HepG2 (cell line): ENCODE data around the gene RASSF7. TPM values are rescaled to one million over a fixed set of nuclear protein-coding genes. Genes with fewer than 3 reads are reported as not detected.

Source experiments
- BCL3 ChIP-seq: sonication (generic); formaldehyde crosslinking; IDR thresholded peaks from 2 replicates; pipeline ENCODE4 v1.5.1; 2020; ENCODE audit warnings: mild to moderate bottlenecking, missing genetic modification reagents, moderate library complexity
- CREB3 ChIP-seq: sonication (generic); formaldehyde crosslinking; IDR thresholded peaks from 2 replicates; pipeline ENCODE4 v1.5.0; 2020; ENCODE audit warnings: missing genetic modification reagents
- ESRRA ChIP-seq: sonication (generic); formaldehyde crosslinking; IDR thresholded peaks from 2 replicates; pipeline ENCODE4 v1.5.1; 2020; ENCODE audit warnings: mild to moderate bottlenecking, low read depth, missing genetic modification reagents
- HIVEP1 ChIP-seq: sonication (generic); formaldehyde crosslinking; IDR thresholded peaks from 2 replicates; pipeline ENCODE4 v1.4.0; 2020; ENCODE audit warnings: mild to moderate bottlenecking, missing genetic modification reagents
- KDM1A ChIP-seq: IDR thresholded peaks from 2 replicates; pipeline ENCODE4 v1.6.1; 2016; ENCODE audit warnings: missing compliant biosample characterization
- MATR3 ChIP-seq: sonication (generic); formaldehyde crosslinking; IDR thresholded peaks from 2 replicates; pipeline ENCODE4 v1.4.0; 2020; ENCODE audit warnings: missing genetic modification reagents
- MXI1 ChIP-seq: IDR thresholded peaks from 3 replicates; pipeline ENCODE4 v1.6.1; 2012; ENCODE audit warnings: low read depth, low read length, inconsistent platforms, borderline replicate concordance
- NFRKB ChIP-seq: fragments of 450-650 bp; IDR thresholded peaks from 2 replicates; pipeline ENCODE4 v1.6.1; 2017
- PCBP1 ChIP-seq: fragments of 200-400 bp; formaldehyde crosslinking; IDR thresholded peaks from 2 replicates; pipeline ENCODE4 v1.6.1; 2017; ENCODE audit warnings: mild to moderate bottlenecking, low read depth, low read length, borderline replicate concordance
- PHF8 ChIP-seq: sonication (generic); formaldehyde crosslinking; IDR thresholded peaks from 2 replicates; pipeline ENCODE4 v1.5.0; 2020; ENCODE audit warnings: missing genetic modification reagents
- RXRA ChIP-seq: sonication (generic); formaldehyde crosslinking; IDR thresholded peaks from 2 replicates; pipeline ENCODE4 v1.5.1; 2020; ENCODE audit warnings: missing genetic modification reagents
- RXRB ChIP-seq: IDR thresholded peaks from 2 replicates; pipeline ENCODE4 v1.6.1; 2016; ENCODE audit warnings: borderline replicate concordance, missing genetic modification reagents, missing compliant biosample characterization
- SALL2 ChIP-seq: sonication (generic); formaldehyde crosslinking; IDR thresholded peaks from 2 replicates; pipeline ENCODE4 v1.8.1; 2023; ENCODE audit warnings: mild to moderate bottlenecking, missing genetic modification reagents, inconsistent platforms
- SP140L ChIP-seq: sonication (generic); formaldehyde crosslinking; IDR thresholded peaks from 2 replicates; pipeline ENCODE4 v1.4.0; 2020; ENCODE audit warnings: missing genetic modification reagents, borderline replicate concordance
- SRSF1 ChIP-seq: fragments of 200-400 bp; formaldehyde crosslinking; optimal IDR thresholded peaks from 2 replicates; pipeline ENCODE3; 2017; ENCODE audit warnings: mild to moderate bottlenecking, low read depth, low read length, moderate library complexity
- ZNF335 ChIP-seq: sonication (generic); formaldehyde crosslinking; IDR thresholded peaks from 2 replicates; pipeline ENCODE4 v1.4.0; 2020; ENCODE audit warnings: missing genetic modification reagents
- ZNF468 ChIP-seq: sonication (generic); formaldehyde crosslinking; IDR thresholded peaks from 2 replicates; pipeline ENCODE4 v1.8.0; 2022; ENCODE audit warnings: mild to moderate bottlenecking, moderate library complexity, missing genetic modification reagents
- polyA plus RNA-seq, 8 experiments: library from polyadenylated mRNA; depleted of rRNA in 3 of 8; stranded (reverse) in 7 of 8; unstranded in 1 of 8; fragments of >200 nt; fragmentation: Illumina TruSeq in 4 of 8; extraction: Trizol in 4 of 8; gene quantifications; 2 replicates each; pipeline versions ENCODE4 v1.2.1 to v1.2.3, GENCODE V29; 2011 to 2016; ENCODE audit warnings: low read depth in 4 of 8, missing spikeins in 1 of 8, mixed read lengths in 1 of 8; ENCODE audit not compliant: insufficient read depth in 1 of 8
- total RNA-seq, 5 experiments: library from RNA; depleted of rRNA; stranded (reverse); fragments of >200 nt; fragmentation: Illumina TruSeq; extraction: Trizol; gene quantifications; 2 replicates each; pipeline ENCODE4 v1.2.3, GENCODE V29; 2016; ENCODE audit warnings: low read depth in 1 of 5
- TF ChIP-seq, protein P1 (sequence below), 2 experiments: sonication (generic) in 1 of 2; formaldehyde crosslinking in 1 of 2; IDR thresholded peaks; 2 replicates each; pipeline versions ENCODE4 v1.4.0 to v1.6.1; 2018 to 2020; ENCODE audit warnings: missing genetic modification reagents in 2 of 2, borderline replicate concordance in 1 of 2, low read depth in 1 of 2, mild to moderate bottlenecking in 1 of 2, missing biosample characterization in 1 of 2
- TF ChIP-seq, protein P2 (sequence below): sonication (generic); formaldehyde crosslinking; IDR thresholded peaks from 2 replicates; pipeline ENCODE4 v1.8.0; 2022; ENCODE audit warnings: missing genetic modification reagents, mild to moderate bottlenecking, inconsistent platforms, borderline replicate concordance
- TF ChIP-seq, protein P3 (sequence below): sonication (generic); formaldehyde crosslinking; IDR thresholded peaks from 2 replicates; pipeline ENCODE4 v1.5.0; 2020; ENCODE audit warnings: missing genetic modification reagents
- TF ChIP-seq, protein P4 (sequence below): sonication (generic); formaldehyde crosslinking; IDR thresholded peaks from 2 replicates; pipeline ENCODE4 v1.4.0; 2020; ENCODE audit warnings: missing genetic modification reagents

The RASSF7 gene
- total and polyA plus RNA-seq, 2 of the 13 experiments (the other 11 are each of a cell fraction or from before 2014, with no cell fraction given): 20.2 to 28.6 TPM

DNA sequence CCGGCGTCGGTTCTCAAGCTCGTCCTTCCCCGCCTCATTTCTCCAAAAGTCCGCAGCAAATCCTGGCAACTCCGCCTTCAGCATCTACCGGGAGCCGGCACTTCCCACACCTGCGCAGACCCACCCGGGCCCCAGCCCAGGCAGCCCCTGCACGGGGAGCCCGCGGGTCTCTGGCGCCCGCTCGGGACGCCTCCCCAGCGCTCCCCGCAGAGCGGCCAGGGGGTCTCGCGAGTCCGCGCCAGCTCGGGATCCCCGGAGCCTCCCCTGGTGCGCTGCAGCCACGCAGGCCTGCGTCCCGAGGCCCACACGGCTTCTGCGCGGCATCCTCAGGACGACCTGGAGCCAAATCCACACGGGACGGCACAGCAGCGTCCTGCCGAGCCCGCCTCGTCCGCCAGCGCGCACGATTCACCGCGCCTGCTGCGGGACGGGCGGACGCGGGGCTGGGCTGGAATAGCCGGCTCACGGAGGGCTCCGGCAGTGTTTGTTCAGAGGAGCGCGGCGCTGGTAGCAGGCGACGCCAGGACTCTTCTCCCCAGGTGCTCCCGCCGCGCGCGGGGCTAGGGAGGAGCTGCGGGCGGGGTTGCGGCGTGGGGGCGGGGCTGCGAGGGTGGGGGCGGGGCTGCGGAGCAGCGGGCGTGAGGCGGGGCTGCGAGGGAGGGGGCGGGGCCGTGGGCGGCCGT, 14.7 kb downstream of the RASSF7 start (continued):
- TF ChIP-seq, protein P1, sequence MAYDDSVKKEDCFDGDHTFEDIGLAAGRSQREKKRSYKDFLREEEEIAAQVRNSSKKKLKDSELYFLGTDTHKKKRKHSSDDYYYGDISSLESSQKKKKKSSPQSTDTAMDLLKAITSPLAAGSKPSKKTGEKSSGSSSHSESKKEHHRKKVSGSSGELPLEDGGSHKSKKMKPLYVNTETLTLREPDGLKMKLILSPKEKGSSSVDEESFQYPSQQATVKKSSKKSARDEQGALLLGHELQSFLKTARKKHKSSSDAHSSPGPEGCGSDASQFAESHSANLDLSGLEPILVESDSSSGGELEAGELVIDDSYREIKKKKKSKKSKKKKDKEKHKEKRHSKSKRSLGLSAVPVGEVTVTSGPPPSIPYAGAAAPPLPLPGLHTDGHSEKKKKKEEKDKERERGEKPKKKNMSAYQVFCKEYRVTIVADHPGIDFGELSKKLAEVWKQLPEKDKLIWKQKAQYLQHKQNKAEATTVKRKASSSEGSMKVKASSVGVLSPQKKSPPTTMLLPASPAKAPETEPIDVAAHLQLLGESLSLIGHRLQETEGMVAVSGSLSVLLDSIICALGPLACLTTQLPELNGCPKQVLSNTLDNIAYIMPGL (CRISPR knock-in tag; IDR thresholded peaks at IDR 0.05; ENCODE audit: borderline replicate concordance in 1 of 2, low read depth in 1 of 2): peak in 1 of 2 experiments; percentile 46; a peak in 1 of 4 replicates
- TF ChIP-seq MATR3 (CRISPR knock-in tag) (no peak), ZNF335 (no peak), SALL2 (CRISPR knock-in tag) (no peak), ESRRA (CRISPR knock-in tag) (no peak), SP140L (CRISPR knock-in tag) (no peak), PHF8 (peak; percentile 37; the same call in 1 of the 2 replicates), BCL3 (peak; percentile 69; the same call in 1 of the 2 replicates), CREB3 (CRISPR knock-in tag) (no peak), SRSF1 (no peak), RXRB (peak; percentile 11; the same call in 1 of the 2 replicates), KDM1A (no peak), NFRKB (no peak), MXI1 (peak; percentile 64; the same call in 1 of the 3 replicates), HIVEP1 (CRISPR knock-in tag) (no peak), PCBP1 (no peak), RXRA (CRISPR knock-in tag) (0 out of 2 replicates have a peak, but pooled peaks have one; percentile 32), ZNF468 (no peak)
- TF ChIP-seq, protein P2, sequence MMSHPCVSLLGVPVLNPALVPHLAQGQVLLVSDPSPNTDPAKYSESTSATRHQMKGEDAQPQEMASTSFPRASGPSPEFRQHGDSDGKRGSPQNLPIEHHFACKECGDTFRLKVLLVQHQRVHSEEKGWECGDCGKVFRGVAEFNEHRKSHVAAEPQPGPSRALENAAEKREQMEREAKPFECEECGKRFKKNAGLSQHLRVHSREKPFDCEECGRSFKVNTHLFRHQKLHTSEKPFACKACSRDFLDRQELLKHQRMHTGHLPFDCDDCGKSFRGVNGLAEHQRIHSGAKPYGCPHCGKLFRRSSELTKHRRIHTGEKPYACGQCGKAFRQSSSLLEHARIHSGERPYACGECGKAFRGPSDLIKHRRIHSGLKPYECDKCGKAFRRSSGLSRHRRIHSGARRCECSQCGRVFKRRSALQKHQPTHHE (CRISPR knock-in tag): no peak
- TF ChIP-seq, protein P3, sequence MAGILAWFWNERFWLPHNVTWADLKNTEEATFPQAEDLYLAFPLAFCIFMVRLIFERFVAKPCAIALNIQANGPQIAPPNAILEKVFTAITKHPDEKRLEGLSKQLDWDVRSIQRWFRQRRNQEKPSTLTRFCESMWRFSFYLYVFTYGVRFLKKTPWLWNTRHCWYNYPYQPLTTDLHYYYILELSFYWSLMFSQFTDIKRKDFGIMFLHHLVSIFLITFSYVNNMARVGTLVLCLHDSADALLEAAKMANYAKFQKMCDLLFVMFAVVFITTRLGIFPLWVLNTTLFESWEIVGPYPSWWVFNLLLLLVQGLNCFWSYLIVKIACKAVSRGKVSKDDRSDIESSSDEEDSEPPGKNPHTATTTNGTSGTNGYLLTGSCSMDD (CRISPR knock-in tag): 0 out of 2 replicates have a peak, but pooled peaks have one; percentile 36
- TF ChIP-seq, protein P4, sequence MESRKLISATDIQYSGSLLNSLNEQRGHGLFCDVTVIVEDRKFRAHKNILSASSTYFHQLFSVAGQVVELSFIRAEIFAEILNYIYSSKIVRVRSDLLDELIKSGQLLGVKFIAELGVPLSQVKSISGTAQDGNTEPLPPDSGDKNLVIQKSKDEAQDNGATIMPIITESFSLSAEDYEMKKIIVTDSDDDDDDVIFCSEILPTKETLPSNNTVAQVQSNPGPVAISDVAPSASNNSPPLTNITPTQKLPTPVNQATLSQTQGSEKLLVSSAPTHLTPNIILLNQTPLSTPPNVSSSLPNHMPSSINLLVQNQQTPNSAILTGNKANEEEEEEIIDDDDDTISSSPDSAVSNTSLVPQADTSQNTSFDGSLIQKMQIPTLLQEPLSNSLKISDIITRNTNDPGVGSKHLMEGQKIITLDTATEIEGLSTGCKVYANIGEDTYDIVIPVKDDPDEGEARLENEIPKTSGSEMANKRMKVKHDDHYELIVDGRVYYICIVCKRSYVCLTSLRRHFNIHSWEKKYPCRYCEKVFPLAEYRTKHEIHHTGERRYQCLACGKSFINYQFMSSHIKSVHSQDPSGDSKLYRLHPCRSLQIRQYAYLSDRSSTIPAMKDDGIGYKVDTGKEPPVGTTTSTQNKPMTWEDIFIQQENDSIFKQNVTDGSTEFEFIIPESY: no peak
